ENCODE data around the gene SAMD8. TPM values are rescaled to one million over a fixed set of nuclear protein-coding genes. Genes with fewer than 3 reads are reported as not detected.

SAMD8 gene
- total and polyA plus RNA-seq, 12 donors = 5.7 to 48.7 (median 29.1) TPM

DNA sequence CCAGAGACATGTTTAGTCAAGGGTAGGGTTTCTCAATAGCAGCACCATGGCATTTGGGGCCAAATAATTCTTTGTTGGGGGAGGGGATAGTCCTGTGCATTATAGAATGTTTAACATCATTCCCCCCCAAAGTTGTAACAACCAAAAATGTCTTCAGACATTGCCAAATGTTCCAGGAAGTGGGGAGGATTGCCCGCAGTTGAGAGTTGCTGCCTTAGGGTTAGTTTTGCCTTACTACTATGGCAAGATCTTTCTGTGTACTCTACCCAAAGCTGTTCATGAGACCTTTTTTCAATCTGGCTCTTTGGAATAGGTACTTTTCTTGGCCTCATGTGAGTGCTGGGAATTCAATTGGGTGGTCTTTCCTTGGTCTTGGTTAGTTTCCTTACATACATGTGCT is 34.1 kb downstream of the SAMD8 start:
- 68 to 100% (median 87%) methylated on average over 1 of the region's 1 CpG for WGBS, 4 donors
- intact Hi-C loops (cut with DNase I) = no loop called here
- Histone ChIP-seq H3K36me3 (replicated peaks in 1 of 2) (peaks cover 0 to under 1% of the 10 kb centered on the region in 2 donors), H3K4me1 (replicated peaks in 1 of 2) (peaks cover 8 to 30% of the 10 kb centered on the region in 2 donors), H3K27me3 (no peaks in the 10 kb centered on the region), H3K9me3 (replicated peaks in 1 of 3) (no peaks in the 10 kb centered on the region), H3K4me3 (no peak overlapping the region), H3K27ac (no peak overlapping the region)
- DNase-seq = no peak
- no peak for TF ChIP-seq POLR2A (IDR thresholded peaks at IDR 0.05)
- TF ChIP-seq, protein P1, sequence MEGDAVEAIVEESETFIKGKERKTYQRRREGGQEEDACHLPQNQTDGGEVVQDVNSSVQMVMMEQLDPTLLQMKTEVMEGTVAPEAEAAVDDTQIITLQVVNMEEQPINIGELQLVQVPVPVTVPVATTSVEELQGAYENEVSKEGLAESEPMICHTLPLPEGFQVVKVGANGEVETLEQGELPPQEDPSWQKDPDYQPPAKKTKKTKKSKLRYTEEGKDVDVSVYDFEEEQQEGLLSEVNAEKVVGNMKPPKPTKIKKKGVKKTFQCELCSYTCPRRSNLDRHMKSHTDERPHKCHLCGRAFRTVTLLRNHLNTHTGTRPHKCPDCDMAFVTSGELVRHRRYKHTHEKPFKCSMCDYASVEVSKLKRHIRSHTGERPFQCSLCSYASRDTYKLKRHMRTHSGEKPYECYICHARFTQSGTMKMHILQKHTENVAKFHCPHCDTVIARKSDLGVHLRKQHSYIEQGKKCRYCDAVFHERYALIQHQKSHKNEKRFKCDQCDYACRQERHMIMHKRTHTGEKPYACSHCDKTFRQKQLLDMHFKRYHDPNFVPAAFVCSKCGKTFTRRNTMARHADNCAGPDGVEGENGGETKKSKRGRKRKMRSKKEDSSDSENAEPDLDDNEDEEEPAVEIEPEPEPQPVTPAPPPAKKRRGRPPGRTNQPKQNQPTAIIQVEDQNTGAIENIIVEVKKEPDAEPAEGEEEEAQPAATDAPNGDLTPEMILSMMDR (IDR thresholded peaks at IDR 0.05) = no peak

DNA sequence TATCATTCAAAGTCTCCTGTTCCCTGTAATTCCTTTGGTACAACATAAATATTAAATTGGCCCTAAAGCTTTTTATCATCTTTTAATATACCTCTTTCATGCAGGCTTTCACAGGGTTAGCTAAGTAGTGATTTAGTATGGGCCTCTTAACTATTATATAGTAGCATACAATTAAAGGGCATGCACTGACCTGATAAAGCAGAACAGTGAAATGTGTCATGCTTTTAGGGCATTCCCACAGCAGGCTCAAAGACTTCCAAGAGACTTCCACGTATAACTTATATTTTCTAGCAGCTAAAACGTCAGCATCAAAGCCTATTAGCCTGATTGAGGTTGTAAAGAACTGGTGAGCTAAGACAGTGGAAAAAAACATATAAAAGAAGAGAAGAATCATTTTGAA is 35.3 kb downstream of the SAMD8 start:
- Histone ChIP-seq H3K36me3 (replicated peaks in 1 of 2) (peaks cover 0 to 12% of the 10 kb centered on the region in 2 donors), H3K9me3 (replicated peaks in 1 of 3) (no peaks in the 10 kb centered on the region), H3K4me3 (no peak overlapping the region), H3K27me3 (no peaks in the 10 kb centered on the region), H3K4me1 (replicated peaks in 1 of 2) (peaks cover 8 to 30% of the 10 kb centered on the region in 2 donors), H3K27ac (no peak overlapping the region)
- intact Hi-C loops (cut with DNase I) = no loop called here
- TF ChIP-seq POLR2A (IDR thresholded peaks at IDR 0.05) = no peak
- TF ChIP-seq, protein P1 (IDR thresholded peaks at IDR 0.05) = no peak
- 79 to 90% (median 87%) methylated on average over 2 of the region's 2 CpGs for WGBS, 4 donors
- DNase-seq = no peak

DNA sequence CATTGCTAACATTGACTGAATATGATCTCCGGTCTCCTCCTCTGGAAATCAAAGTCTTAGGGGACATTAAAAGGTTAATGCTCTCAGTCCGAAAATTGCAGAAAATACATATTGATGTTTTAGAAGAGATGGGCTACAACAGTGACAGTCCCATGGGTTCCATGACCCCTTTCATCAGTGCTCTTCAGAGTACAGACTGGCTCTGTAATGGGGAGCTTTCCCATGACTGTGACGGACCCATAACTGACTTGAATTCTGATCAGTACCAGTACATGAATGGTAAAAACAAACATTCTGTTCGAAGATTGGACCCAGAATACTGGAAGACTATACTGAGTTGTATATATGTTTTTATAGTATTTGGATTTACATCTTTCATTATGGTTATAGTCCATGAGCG is 39.2 kb downstream of the SAMD8 start:
- peaks cover 0 to 27% of the 10 kb centered on the region in 2 donors for H3K36me3 ChIP-seq (replicated peaks in 1 of 2)
- peaks cover 0 to 4% of the 10 kb centered on the region in 2 donors for H3K4me1 ChIP-seq (replicated peaks in 1 of 2)
- no peak for TF ChIP-seq POLR2A (IDR thresholded peaks at IDR 0.05)
- TF ChIP-seq, protein P1 (IDR thresholded peaks at IDR 0.05) = no peak
- no peak for DNase-seq
- no peaks in the 10 kb centered on the region for H3K9me3 ChIP-seq (replicated peaks in 1 of 3)
- no peaks in the 10 kb centered on the region for H3K27me3 ChIP-seq
- no peak overlapping the region for H3K4me3 ChIP-seq
- no peak overlapping the region for H3K27ac ChIP-seq
- 93 to 96% (median 94%) methylated on average over 5 of the region's 5 CpGs for WGBS, 4 donors
- intact Hi-C loops (cut with DNase I) = no loop called here

DNA sequence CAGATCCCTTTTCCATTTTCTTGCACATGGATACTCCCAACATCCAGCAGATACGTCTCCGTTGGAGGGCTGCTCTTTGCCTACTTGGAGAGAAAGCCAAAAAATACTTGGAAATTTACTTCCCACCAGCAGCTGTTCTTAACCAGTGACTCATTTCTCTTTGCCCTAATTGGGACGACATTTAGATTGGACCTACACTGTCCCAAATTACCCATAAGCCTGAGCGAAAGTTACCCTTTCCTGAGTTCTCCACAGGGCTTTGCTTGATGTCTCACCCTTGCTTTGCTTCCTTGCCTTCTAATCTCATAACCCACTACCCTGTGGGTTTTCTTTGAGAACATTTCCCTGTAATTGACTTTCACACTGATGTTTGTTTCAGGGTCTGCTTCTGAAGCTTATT is 48.1 kb downstream of the SAMD8 start:
- WGBS, 4 donors = 57 to 72% (median 66%) methylated on average over 4 of the region's 4 CpGs
- H3K9me3 ChIP-seq (replicated peaks in 1 of 3) = no peaks in the 10 kb centered on the region
- no peaks in the 10 kb centered on the region for H3K27me3 ChIP-seq
- peak overlapping the region in 1 of 5 donors; percentile 29 for H3K27ac ChIP-seq
- H3K4me1 ChIP-seq (replicated peaks in 1 of 2) = peaks cover 7 to 9% of the 10 kb centered on the region in 2 donors
- H3K36me3 ChIP-seq (replicated peaks in 1 of 2) = no peaks in the 10 kb centered on the region
- DNase-seq = no peak
- intact Hi-C loops (cut with DNase I) = no loop called here
- TF ChIP-seq, protein P1 (IDR thresholded peaks at IDR 0.05) = no peak
- no peak for TF ChIP-seq POLR2A (IDR thresholded peaks at IDR 0.05)
- no peak overlapping the region for H3K4me3 ChIP-seq
